CD14-positive monocyte (primary cell): ENCODE results near the gene PKIB. TPM values are rescaled to one million over a fixed set of nuclear protein-coding genes. Genes with fewer than 3 reads are reported as not detected.

Source experiments
- DNase-seq, 3 donors: peaks; one replicate each; pipeline ENCODE4 v3.0.0-alpha.2; 2011 to 2022
- H2AFZ ChIP-seq: 2 replicates; pipeline ENCODE4 v1.6.0; 2012; ENCODE audit warnings: mild to moderate bottlenecking, low read depth, low read length, inconsistent platforms; ENCODE audit not compliant: insufficient read depth, poor library complexity, severe bottlenecking
- H3K27ac ChIP-seq, 2 donors: 1 replicate in 1 of 2; 2 replicates in 1 of 2; pipeline ENCODE4 v1.5.1; 2012 to 2013; ENCODE audit warnings: low read length in 2 of 2, control low read depth in 1 of 2, inconsistent platforms in 1 of 2, low read depth in 1 of 2, mild to moderate bottlenecking in 1 of 2
- H3K27me3 ChIP-seq, 2 donors: one replicate each; pipeline versions ENCODE4 v1.6.0 to v1.6.1; 2011 to 2013; ENCODE audit warnings: low read length in 2 of 2; ENCODE audit not compliant: control insufficient read depth in 2 of 2, insufficient read depth in 2 of 2
- H3K36me3 ChIP-seq, 2 donors: replicated peaks in 1 of 2; 1 replicate in 1 of 2; 2 replicates in 1 of 2; pipeline versions ENCODE4 v1.5.1 to v1.6.1; 2012 to 2013; ENCODE audit warnings: low read length in 2 of 2, control low read depth in 1 of 2, inconsistent platforms in 1 of 2, mild to moderate bottlenecking in 1 of 2; ENCODE audit not compliant: insufficient read depth in 2 of 2, control insufficient read depth in 1 of 2
- H3K4me1 ChIP-seq, 2 donors: 1 replicate in 1 of 2; 2 replicates in 1 of 2; pipeline versions ENCODE4 v1.5.1 to v1.6.1; 2012 to 2013; ENCODE audit warnings: low read length in 2 of 2, control low read depth in 1 of 2, inconsistent platforms in 1 of 2, mild to moderate bottlenecking in 1 of 2, moderate library complexity in 1 of 2; ENCODE audit not compliant: insufficient read depth in 2 of 2, control insufficient read depth in 1 of 2
- H3K4me2 ChIP-seq: replicated peaks from 2 replicates; pipeline ENCODE3; 2012; ENCODE audit warnings: low read length, moderate library complexity, mild to moderate bottlenecking; ENCODE audit not compliant: poor library complexity, severe bottlenecking; ENCODE audit errors: extremely low read depth
- H3K4me3 ChIP-seq, 3 experiments: fragments of 200-600 bp in 1 of 3; sonication (generic) in 1 of 3; replicated peaks in 1 of 3; 1 replicate in 2 of 3; 2 replicates in 1 of 3; pipeline ENCODE4 v1.5.1; 2011 to 2013; ENCODE audit warnings: low read length in 3 of 3, mild to moderate bottlenecking in 3 of 3, control low read depth in 2 of 3, low read depth in 2 of 3, inconsistent platforms in 1 of 3, moderate library complexity in 1 of 3
- H3K79me2 ChIP-seq: 2 replicates; pipeline ENCODE4 v1.6.0; 2012; ENCODE audit warnings: mild to moderate bottlenecking, control low read depth, inconsistent platforms, low read length, moderate library complexity; ENCODE audit not compliant: insufficient read depth
- H3K9ac ChIP-seq: 2 replicates; pipeline ENCODE4 v1.6.0; 2017; ENCODE audit warnings: low read length, mild to moderate bottlenecking; ENCODE audit not compliant: insufficient read depth, poor library complexity, severe bottlenecking
- H3K9me3 ChIP-seq, 2 donors: replicated peaks in 1 of 2; 1 replicate in 1 of 2; 2 replicates in 1 of 2; pipeline versions ENCODE4 v1.5.1 to v1.6.1; 2012 to 2013; ENCODE audit warnings: low read length in 2 of 2, control low read depth in 1 of 2; ENCODE audit not compliant: control insufficient read depth in 1 of 2, insufficient read depth in 1 of 2
- H4K20me1 ChIP-seq: 2 replicates; pipeline ENCODE4 v1.6.0; 2012; ENCODE audit warnings: mild to moderate bottlenecking, low read length, control low read depth, moderate library complexity; ENCODE audit not compliant: insufficient read depth
- H3K27ac Mint-ChIP-seq, 7 donors: one replicate each; pipeline ENCODE4 v1.8.0; 2020; ENCODE audit warnings: mild to moderate bottlenecking in 7 of 7, mixed read lengths in 7 of 7, moderate library complexity in 6 of 7, inconsistent platforms in 2 of 7
- H3K27me3 Mint-ChIP-seq, 3 donors: one replicate each; pipeline ENCODE4 v1.8.0; 2021 to 2022; ENCODE audit warnings: low read depth in 3 of 3, mild to moderate bottlenecking in 3 of 3, mixed read lengths in 3 of 3, moderate library complexity in 3 of 3, inconsistent platforms in 1 of 3
- H3K36me3 Mint-ChIP-seq, 2 donors: one replicate each; pipeline ENCODE4 v1.8.0; 2020; ENCODE audit warnings: mixed read lengths in 2 of 2, inconsistent platforms in 1 of 2, mild to moderate bottlenecking in 1 of 2
- H3K4me1 Mint-ChIP-seq: one replicate; pipeline ENCODE4 v1.8.0; 2020; ENCODE audit warnings: mild to moderate bottlenecking, mixed read lengths
- H3K4me3 Mint-ChIP-seq, 2 donors: one replicate each; pipeline ENCODE4 v1.8.0; 2020; ENCODE audit warnings: mild to moderate bottlenecking in 2 of 2, mixed read lengths in 2 of 2, moderate library complexity in 1 of 2
- H3K9me3 Mint-ChIP-seq, 7 donors: one replicate each; pipeline ENCODE4 v1.8.0; 2020 to 2022; ENCODE audit warnings: mixed read lengths in 7 of 7, mild to moderate bottlenecking in 6 of 7, moderate library complexity in 6 of 7, inconsistent platforms in 2 of 7
- intact Hi-C, 2 donors: fragments of 100-400 bp; cut with micrococcal nuclease; formaldehyde crosslinking; loops; one replicate each; pipeline versions ENCODE4 v1.15.0 to v1.15.1; 2023
- polyA plus RNA-seq, 3 donors: library from polyadenylated mRNA; depleted of rRNA in 1 of 3; unstranded in 2 of 3; stranded (reverse) in 1 of 3; fragments of 300-500 nt in 2 of 3; fragments of >200 nt in 1 of 3; fragmentation: Illumina TruSeq in 2 of 3; gene quantifications; 1 replicate in 2 of 3; 2 replicates in 1 of 3; pipeline ENCODE4 v1.2.3, GENCODE V29; 2012 to 2021
- TF ChIP-seq, protein P1 (sequence below): fragments of 200-600 bp; IDR thresholded peaks from one replicate; pipeline ENCODE4 v1.8.0; 2022; ENCODE audit warnings: antibody characterized with exemption, mild to moderate bottlenecking

The PKIB gene
- polyA plus RNA-seq, 3 donors = 1.3 to 2.0 (median 1.4) TPM

DNA sequence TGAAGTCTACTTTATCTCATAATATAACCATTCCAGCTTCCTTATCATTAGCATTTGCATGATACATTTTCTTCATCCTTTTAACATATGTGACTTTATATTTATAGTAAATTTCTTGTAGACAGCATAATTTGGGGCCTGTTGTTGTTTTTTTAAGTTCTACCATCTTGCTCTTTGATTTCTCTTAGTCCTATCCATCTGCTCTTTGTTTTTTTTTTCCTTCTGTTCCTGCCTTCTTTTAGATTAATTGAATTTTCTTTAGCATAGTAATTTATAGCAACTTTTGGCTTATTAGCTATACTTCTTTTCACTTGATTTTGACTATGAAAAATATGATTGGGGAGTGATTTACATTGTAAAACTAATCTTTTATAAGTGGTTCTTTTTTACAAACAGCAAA lies 150.1 kb downstream of the PKIB start:
- no peaks in the 10 kb centered on the region for H3K27me3 Mint-ChIP-seq
- no peak overlapping the region for H3K9ac ChIP-seq
- intact Hi-C loops = no loop called here
- no peak overlapping the region for H3K27ac ChIP-seq
- peaks cover 18% of the 10 kb centered on the region for H3K4me1 Mint-ChIP-seq
- H3K36me3 ChIP-seq = no peaks in the 10 kb centered on the region
- H4K20me1 ChIP-seq = no peaks in the 10 kb centered on the region
- no peak overlapping the region for H3K4me3 Mint-ChIP-seq
- H3K9me3 ChIP-seq = no peaks in the 10 kb centered on the region
- H3K4me2 ChIP-seq = no peak overlapping the region
- TF ChIP-seq, protein P1, sequence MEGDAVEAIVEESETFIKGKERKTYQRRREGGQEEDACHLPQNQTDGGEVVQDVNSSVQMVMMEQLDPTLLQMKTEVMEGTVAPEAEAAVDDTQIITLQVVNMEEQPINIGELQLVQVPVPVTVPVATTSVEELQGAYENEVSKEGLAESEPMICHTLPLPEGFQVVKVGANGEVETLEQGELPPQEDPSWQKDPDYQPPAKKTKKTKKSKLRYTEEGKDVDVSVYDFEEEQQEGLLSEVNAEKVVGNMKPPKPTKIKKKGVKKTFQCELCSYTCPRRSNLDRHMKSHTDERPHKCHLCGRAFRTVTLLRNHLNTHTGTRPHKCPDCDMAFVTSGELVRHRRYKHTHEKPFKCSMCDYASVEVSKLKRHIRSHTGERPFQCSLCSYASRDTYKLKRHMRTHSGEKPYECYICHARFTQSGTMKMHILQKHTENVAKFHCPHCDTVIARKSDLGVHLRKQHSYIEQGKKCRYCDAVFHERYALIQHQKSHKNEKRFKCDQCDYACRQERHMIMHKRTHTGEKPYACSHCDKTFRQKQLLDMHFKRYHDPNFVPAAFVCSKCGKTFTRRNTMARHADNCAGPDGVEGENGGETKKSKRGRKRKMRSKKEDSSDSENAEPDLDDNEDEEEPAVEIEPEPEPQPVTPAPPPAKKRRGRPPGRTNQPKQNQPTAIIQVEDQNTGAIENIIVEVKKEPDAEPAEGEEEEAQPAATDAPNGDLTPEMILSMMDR = no peak
- peak overlapping the region in 1 of 7 donors; percentile 58 for H3K27ac Mint-ChIP-seq
- no peak overlapping the region for H2AFZ ChIP-seq
- peaks cover 0 to 3% (median 0%) of the 10 kb centered on the region in 7 donors for H3K9me3 Mint-ChIP-seq
- no peak overlapping the region for H3K4me3 ChIP-seq
- no peak for DNase-seq
- H3K4me1 ChIP-seq = peaks cover 14 to 18% of the 10 kb centered on the region in 2 donors
- no peaks in the 10 kb centered on the region for H3K36me3 Mint-ChIP-seq
- H3K27me3 ChIP-seq = no peaks in the 10 kb centered on the region
- H3K79me2 ChIP-seq = no peaks in the 10 kb centered on the region

GRCh38 chr6:122766256-122766655 lies 156.1 kb downstream of the PKIB start:
- H3K27ac ChIP-seq = no peak overlapping the region
- TF ChIP-seq, protein P1 = no peak
- H3K27me3 ChIP-seq = no peaks in the 10 kb centered on the region
- no peak overlapping the region for H2AFZ ChIP-seq
- H3K4me1 ChIP-seq = peaks cover 16 to 24% of the 10 kb centered on the region in 2 donors
- Mint-ChIP-seq H3K27ac (no peak overlapping the region), H3K4me1 (peaks cover 27% of the 10 kb centered on the region), H3K36me3 (no peaks in the 10 kb centered on the region), H3K27me3 (no peaks in the 10 kb centered on the region), H3K4me3 (no peak overlapping the region), H3K9me3 (no peaks in the 10 kb centered on the region)
- no peak overlapping the region for H3K4me3 ChIP-seq
- H3K9ac ChIP-seq = no peak overlapping the region
- no peak overlapping the region for H3K4me2 ChIP-seq
- no peak for DNase-seq
- H3K79me2 ChIP-seq = no peaks in the 10 kb centered on the region
- H3K36me3 ChIP-seq = no peaks in the 10 kb centered on the region
- intact Hi-C loops = no loop called here
- H4K20me1 ChIP-seq = no peaks in the 10 kb centered on the region
- no peaks in the 10 kb centered on the region for H3K9me3 ChIP-seq
